Dedifferentiated amniotic fluid mesenchymal stem cell (primary cell): ENCODE results near the gene PLCB4.
A peak's percentile ranks its signal among the peaks of the same experiment; 100 is the strongest.

Experiments
- DNase-seq: peaks from one replicate; pipeline ENCODE4 v3.0.0-alpha.2; 2016; ENCODE audit errors: extremely low spot score

PLCB4 gene

GRCh38 chr20:9401371-9401770, 332.5 kb downstream of the PLCB4 start:
- DNase-seq, result no peak

GRCh38 chr20:9402141-9402540, 333.3 kb downstream of the PLCB4 start:
- DNase-seq, result no peak

GRCh38 chr20:9402546-9402945, 333.7 kb downstream of the PLCB4 start:
- no peak for DNase-seq

- no peak for DNase-seq
These were observed 334.6 kb downstream of the PLCB4 start for GRCh38 chr20:9403448-9403847.

- peak; percentile 79 for DNase-seq
These were observed 339.0 kb downstream of the PLCB4 start for GRCh38 chr20:9407805-9408421.

- DNase-seq, result no peak
These were observed 339.8 kb downstream of the PLCB4 start for GRCh38 chr20:9408422-9409300.

GRCh38 chr20:9409352-9409751, 340.5 kb downstream of the PLCB4 start:
- DNase-seq, result peak; percentile 23

GRCh38 chr20:9409981-9410380, 341.1 kb downstream of the PLCB4 start:
- peak; percentile 39 for DNase-seq

GRCh38 chr20:9411833-9412232, 342.9 kb downstream of the PLCB4 start:
- DNase-seq, result no peak

GRCh38 chr20:9412309-9412708, 343.4 kb downstream of the PLCB4 start:
- no peak for DNase-seq

- DNase-seq, result no peak
These were observed 344.1 kb downstream of the PLCB4 start for GRCh38 chr20:9413001-9413400.

- no peak for DNase-seq
These were observed 346.5 kb downstream of the PLCB4 start for GRCh38 chr20:9415426-9415825.

- DNase-seq, result no peak
These were observed 347.5 kb downstream of the PLCB4 start for GRCh38 chr20:9416421-9416820.

- DNase-seq, result no peak
These were observed 348.8 kb downstream of the PLCB4 start for GRCh38 chr20:9417665-9418064.

GRCh38 chr20:9422321-9423057, 353.6 kb downstream of the PLCB4 start:
- DNase-seq, result peak; percentile 77

- no peak for DNase-seq
These were observed 355.7 kb downstream of the PLCB4 start for GRCh38 chr20:9424551-9424950.

- DNase-seq, result no peak
These were observed 358.8 kb downstream of the PLCB4 start for GRCh38 chr20:9427430-9428291.

GRCh38 chr20:9428292-9428607, 359.4 kb downstream of the PLCB4 start:
- DNase-seq, result no peak

- DNase-seq, result no peak
These were observed 370.9 kb downstream of the PLCB4 start for GRCh38 chr20:9439806-9440205.

GRCh38 chr20:9440892-9441291, 372.0 kb downstream of the PLCB4 start:
- DNase-seq, result no peak

- no peak for DNase-seq
These were observed 373.1 kb downstream of the PLCB4 start for GRCh38 chr20:9441948-9442347.

- no peak for DNase-seq
These were observed 374.0 kb downstream of the PLCB4 start for GRCh38 chr20:9442858-9443257.
